K562 (cell line): ENCODE measurements around the gene CD248. TPM values are rescaled to one million over a fixed set of nuclear protein-coding genes. Genes with fewer than 3 reads are reported as not detected.
A peak's percentile ranks its signal among the peaks of the same experiment; 100 is the strongest.

ENCODE experiments used
- ATF7 ChIP-seq: fragments of 450-650 bp; IDR thresholded peaks from 2 replicates; pipeline ENCODE4 v1.7.1; 2014; ENCODE audit warnings: mild to moderate bottlenecking, moderate library complexity
- BRF1 ChIP-seq: IDR thresholded peaks from 3 replicates; pipeline ENCODE4 v1.6.1; 2011; ENCODE audit warnings: borderline replicate concordance, mild to moderate bottlenecking; ENCODE audit not compliant: insufficient read length; ENCODE audit errors: extremely low read depth
- CEBPB ChIP-seq: fragments of 450-650 bp; IDR thresholded peaks from 2 replicates; pipeline ENCODE4 v1.6.1; 2016; ENCODE audit warnings: missing genetic modification characterization, missing compliant biosample characterization
- CREB3L1 ChIP-seq: fragments of 450-650 bp; IDR thresholded peaks from 2 replicates; pipeline ENCODE4 v1.6.1; 2014; ENCODE audit warnings: low read depth, mild to moderate bottlenecking, moderate library complexity, borderline replicate concordance
- E2F4 ChIP-seq: sonication (generic); formaldehyde crosslinking; IDR thresholded peaks from 2 replicates; pipeline ENCODE4 v1.8.0; 2022; ENCODE audit warnings: mild to moderate bottlenecking, low read depth, missing genetic modification reagents
- HIVEP1 ChIP-seq: fragments of 250-450 bp; sonication (Bioruptor Pico); IDR thresholded peaks from 2 replicates; pipeline ENCODE4 v1.4.0; 2020; ENCODE audit warnings: mild to moderate bottlenecking
- LEF1 ChIP-seq: fragments of 450-650 bp; IDR thresholded peaks from 2 replicates; pipeline ENCODE4 v1.6.1; 2016; ENCODE audit warnings: mild to moderate bottlenecking
- MAZ ChIP-seq, 2 experiments: fragments of 450-650 bp in 1 of 2; sonication (generic) in 1 of 2; formaldehyde crosslinking; IDR thresholded peaks in 1 of 2; conservative IDR thresholded peaks in 1 of 2; 2 replicates each; pipeline versions ENCODE4 v1.4.0 to v1.5.0; 2020; ENCODE audit warnings: mild to moderate bottlenecking in 1 of 2, missing genetic modification reagents in 1 of 2
- MLX ChIP-seq, 2 experiments: fragments of 450-650 bp in 1 of 2; sonication (generic) in 1 of 2; formaldehyde crosslinking; conservative IDR thresholded peaks; 2 replicates each; pipeline versions ENCODE4 v1.4.0 to v1.8.1; 2020 to 2022; ENCODE audit warnings: mild to moderate bottlenecking in 1 of 2, missing genetic modification reagents in 1 of 2
- PHB ChIP-seq: fragments of 250-450 bp; sonication (Bioruptor Pico); IDR thresholded peaks from 2 replicates; pipeline ENCODE4 v1.5.0; 2021
- POLR2AphosphoS2 ChIP-seq: IDR thresholded peaks from 2 replicates; pipeline ENCODE4 v1.6.1; 2012; ENCODE audit warnings: low read length, improper control_type of control experiment
- RBM39 ChIP-seq: fragments of 200-400 bp; formaldehyde crosslinking; optimal IDR thresholded peaks from 2 replicates; pipeline ENCODE3; 2018; ENCODE audit warnings: low read depth, low read length
- SMARCE1 ChIP-seq: fragments of 450-650 bp; IDR thresholded peaks from 2 replicates; pipeline ENCODE4 v1.7.1; 2016; ENCODE audit warnings: mild to moderate bottlenecking
- SPI1 ChIP-seq: IDR thresholded peaks from 2 replicates; pipeline ENCODE4 v1.6.1; 2011; ENCODE audit warnings: low read depth, low read length, control low read depth, borderline replicate concordance
- TAF15 ChIP-seq: fragments of 200-400 bp; formaldehyde crosslinking; IDR thresholded peaks from 2 replicates; pipeline ENCODE4 v1.6.1; 2017; ENCODE audit warnings: mild to moderate bottlenecking, low read depth, low read length, moderate library complexity
- TCF7 ChIP-seq: sonication (generic); IDR thresholded peaks from 2 replicates; pipeline ENCODE4 v1.6.1; 2016; ENCODE audit warnings: antibody characterized with exemption, borderline replicate concordance
- ZBTB26 ChIP-seq: fragments of 450-650 bp; formaldehyde crosslinking; IDR thresholded peaks from 2 replicates; pipeline ENCODE4 v1.4.0; 2022; ENCODE audit warnings: missing genetic modification characterization
- ZBTB8A ChIP-seq: fragments of 450-650 bp; IDR thresholded peaks from 2 replicates; pipeline ENCODE4 v1.6.1; 2018; ENCODE audit warnings: mild to moderate bottlenecking, moderate library complexity; ENCODE audit not compliant: partially characterized antibody
- ZNF224 ChIP-seq: sonication (generic); formaldehyde crosslinking; IDR thresholded peaks from 2 replicates; pipeline ENCODE4 v1.8.0; 2022; ENCODE audit warnings: mild to moderate bottlenecking, missing genetic modification reagents
- ZNF24 ChIP-seq: fragments of 450-650 bp; IDR thresholded peaks from 2 replicates; pipeline ENCODE4 v1.6.1; 2016
- ZNF316 ChIP-seq: fragments of 450-650 bp; IDR thresholded peaks from 2 replicates; pipeline ENCODE4 v1.6.1; 2016
- ZNF511 ChIP-seq: sonication (generic); formaldehyde crosslinking; IDR thresholded peaks from 2 replicates; pipeline ENCODE4 v1.8.0; 2022; ENCODE audit warnings: mild to moderate bottlenecking, missing genetic modification reagents
- ZNF740 ChIP-seq, 3 experiments: fragments of 200-800 bp in 1 of 3; sonication (Bioruptor generic) in 1 of 3; sonication (generic) in 1 of 3; formaldehyde crosslinking in 1 of 3; IDR thresholded peaks; 2 replicates each; pipeline versions ENCODE4 v1.6.1 to v1.8.0; 2016 to 2022; ENCODE audit warnings: mild to moderate bottlenecking in 2 of 3, missing compliant biosample characterization in 2 of 3, missing genetic modification characterization in 2 of 3, missing genetic modification reagents in 1 of 3
- polyA plus RNA-seq, 8 experiments: library from polyadenylated mRNA; depleted of rRNA in 4 of 8; stranded (reverse) in 5 of 8; unstranded in 3 of 8; fragments of >200 nt; fragmentation: Nextera tagmentation in 2 of 8; fragmentation: Illumina TruSeq in 1 of 8; extraction: Ambion mirVana in 2 of 8; extraction: Trizol in 1 of 8; gene quantifications; 2 replicates each; pipeline versions ENCODE4 v1.2.1 to v1.2.3, GENCODE V29; 2011 to 2014; ENCODE audit warnings: inconsistent platforms in 1 of 8, missing spikeins in 1 of 8
- total RNA-seq, 7 experiments: library from RNA; depleted of rRNA in 6 of 7; stranded (reverse); fragments of >200 nt in 6 of 7; fragmentation: Illumina TruSeq in 2 of 7; extraction: Trizol in 2 of 7; gene quantifications; 2 replicates each; pipeline versions ENCODE4 v1.2.1 to v1.2.3, GENCODE V29; 2011 to 2021; ENCODE audit warnings: low replicate concordance in 1 of 7

Gene CD248
- total and polyA plus RNA-seq, 9 of the 15 experiments (the other 6 are each of a cell fraction or from before 2014, with no cell fraction given) = 0.09 TPM; not detected in 8

GRCh38 chr11:66268244-66268951, 48.4 kb downstream of the CD248 start, which contains the start of gene RAB1B (continued):
- TF ChIP-seq ATF7 (peak; percentile 47; the same call in 1 of the 2 replicates), E2F4 (no peak), ZNF511 (CRISPR knock-in tag) (peak; percentile 1; the same call in 1 of the 2 replicates), ZNF224 (CRISPR knock-in tag) (no peak), SMARCE1 (no peak), LEF1 (no peak), BRF1 (no peak), CREB3L1 (peak; percentile 85; the same call in 1 of the 2 replicates), ZBTB26 (CRISPR knock-in tag) (no peak), SPI1 (no peak), ZBTB8A (no peak), RBM39 (no peak), ZNF24 (no peak), CEBPB (tag) (no peak), PHB (CRISPR knock-in tag) (no peak), POLR2AphosphoS2 (no peak), ZNF740 (CRISPR knock-in tag; IDR thresholded peaks at IDR 0.05) (peak; percentile 96), ZNF740 (tag; IDR thresholded peaks at IDR 0.05) (peak in 1 of 2 experiments; percentile 98; a peak in 2 of 4 replicates), TCF7 (no peak), HIVEP1 (CRISPR knock-in tag) (no peak), ZNF316 (no peak), MLX (CRISPR knock-in tag; conservative IDR thresholded peaks at IDR 0.05) (no peak), MAZ (CRISPR knock-in tag; conservative IDR thresholded peaks at IDR 0.05 in 1 of 2, IDR thresholded peaks at IDR 0.05 in 1 of 2) (peak; percentile 91 to 93), TAF15 (no peak)
